ENCODE measurements around the gene TGM2. TPM values are rescaled to one million over a fixed set of nuclear protein-coding genes. Genes with fewer than 3 reads are reported as not detected.

The TGM2 gene
- total RNA-seq, 2 experiments from 2014 or later, result 0.06 to 0.27 TPM

DNA sequence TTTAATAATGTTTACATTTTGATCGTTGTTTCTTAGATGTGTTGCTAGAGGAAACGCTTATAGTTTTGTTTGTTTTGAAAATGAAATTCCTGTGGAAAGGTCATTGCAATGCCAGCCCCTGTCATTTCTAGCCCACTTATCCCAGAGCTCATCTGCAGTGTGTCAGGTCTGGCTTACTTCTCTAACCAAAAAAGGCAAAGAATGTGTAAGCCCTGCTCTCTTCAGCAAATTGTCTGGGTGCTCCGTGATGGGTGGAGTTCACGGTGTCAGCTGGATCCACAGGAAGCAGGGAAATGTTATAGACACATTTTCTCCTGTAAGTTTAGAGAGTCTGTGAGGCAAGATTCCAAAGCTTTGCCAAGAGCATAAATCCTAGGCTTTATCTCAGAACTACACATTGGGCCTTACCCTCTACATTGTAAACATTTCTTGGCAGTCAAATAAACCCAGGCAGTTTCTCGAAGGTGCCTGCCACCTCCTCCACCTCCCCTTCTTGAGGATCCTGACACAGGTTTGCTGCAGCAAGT is 80.6 kb downstream of the TGM2 start:
- POLR2A ChIA-PET, result no interaction called here
- no peak overlapping the region for H3K27ac Mint-ChIP-seq
- peaks cover 20% of the 10 kb centered on the region for H3K4me1 Mint-ChIP-seq (ENCODE audit: low read depth)
- no peaks in the 10 kb centered on the region for H3K27me3 ChIP-seq (ENCODE audit: control insufficient read depth in 1 of 2, insufficient read depth in 2 of 2, low read length in 2 of 2)
- no peak overlapping the region for H3K4me3 Mint-ChIP-seq
- peaks cover 62% of the 10 kb centered on the region for H3K36me3 ChIP-seq (ENCODE audit: insufficient read depth, low read length)
- CTCF ChIA-PET, result interaction anchor here (2.0 kb wide), 1 partner anchor 11 kb away, joined by 7 read pairs; no protein-coding TSS in a partner anchor
- no peaks in the 10 kb centered on the region for H3K27me3 Mint-ChIP-seq
- DNase-seq (no peak), ATAC-seq (ENCODE audit: poor library complexity) (no peak)
- no peaks in the 10 kb centered on the region for H3K9me3 Mint-ChIP-seq
- no peaks in the 10 kb centered on the region for H3K4me1 ChIP-seq (ENCODE audit: insufficient read depth, low read length)
- H3K4me3 ChIP-seq (ENCODE audit: low read length), result no peak overlapping the region
- TF ChIP-seq, protein P1, sequence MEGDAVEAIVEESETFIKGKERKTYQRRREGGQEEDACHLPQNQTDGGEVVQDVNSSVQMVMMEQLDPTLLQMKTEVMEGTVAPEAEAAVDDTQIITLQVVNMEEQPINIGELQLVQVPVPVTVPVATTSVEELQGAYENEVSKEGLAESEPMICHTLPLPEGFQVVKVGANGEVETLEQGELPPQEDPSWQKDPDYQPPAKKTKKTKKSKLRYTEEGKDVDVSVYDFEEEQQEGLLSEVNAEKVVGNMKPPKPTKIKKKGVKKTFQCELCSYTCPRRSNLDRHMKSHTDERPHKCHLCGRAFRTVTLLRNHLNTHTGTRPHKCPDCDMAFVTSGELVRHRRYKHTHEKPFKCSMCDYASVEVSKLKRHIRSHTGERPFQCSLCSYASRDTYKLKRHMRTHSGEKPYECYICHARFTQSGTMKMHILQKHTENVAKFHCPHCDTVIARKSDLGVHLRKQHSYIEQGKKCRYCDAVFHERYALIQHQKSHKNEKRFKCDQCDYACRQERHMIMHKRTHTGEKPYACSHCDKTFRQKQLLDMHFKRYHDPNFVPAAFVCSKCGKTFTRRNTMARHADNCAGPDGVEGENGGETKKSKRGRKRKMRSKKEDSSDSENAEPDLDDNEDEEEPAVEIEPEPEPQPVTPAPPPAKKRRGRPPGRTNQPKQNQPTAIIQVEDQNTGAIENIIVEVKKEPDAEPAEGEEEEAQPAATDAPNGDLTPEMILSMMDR (IDR thresholded peaks at IDR 0.05), result no peak
- no peak overlapping the region for H3K27ac ChIP-seq (ENCODE audit: low read depth in 1 of 2, low read length in 2 of 2)
- H3K9me3 ChIP-seq (ENCODE audit: control insufficient read depth in 1 of 2, insufficient read depth in 1 of 2, low read length in 2 of 2), result no peaks in the 10 kb centered on the region
- peaks cover 97% of the 10 kb centered on the region for H3K36me3 Mint-ChIP-seq (ENCODE audit: low read depth)
- intact Hi-C loops (cut with DNase I, micrococcal nuclease), result no loop called here

DNA sequence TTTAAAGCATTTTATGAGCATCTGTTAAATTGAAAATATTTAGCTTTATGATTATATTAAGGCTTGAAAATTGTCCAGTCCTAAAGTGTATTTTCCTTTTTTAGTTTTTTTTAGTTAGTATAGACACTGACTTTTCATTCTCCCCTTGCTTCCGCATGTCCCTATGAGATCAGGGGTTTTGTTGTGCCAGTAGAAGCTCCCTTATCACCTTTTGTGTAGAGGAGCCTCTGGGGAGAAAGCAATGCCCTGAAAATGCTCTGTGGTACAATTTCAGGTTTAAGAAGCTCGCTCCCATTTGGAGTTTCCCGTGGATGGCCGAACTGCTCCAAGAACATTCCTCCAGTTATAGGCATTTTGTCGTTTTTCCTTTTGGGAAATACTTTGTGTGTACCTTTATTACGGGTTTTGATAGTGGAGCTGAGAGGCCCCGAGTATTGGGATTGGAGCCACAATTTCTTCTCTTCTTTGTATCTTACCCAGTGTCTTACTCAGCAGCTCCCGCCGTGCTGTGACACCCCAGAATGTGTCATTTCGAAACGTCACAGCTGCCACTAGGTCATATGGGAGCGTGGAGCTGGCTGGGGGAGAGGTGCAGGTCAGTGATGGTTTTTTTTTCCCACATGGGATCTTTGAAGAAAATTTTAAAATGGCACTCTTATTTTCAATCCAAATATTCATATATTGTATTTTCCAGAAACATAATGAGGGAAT is 81.6 kb downstream of the TGM2 start:
- Histone ChIP-seq H3K27ac (ENCODE audit: low read depth in 1 of 2, low read length in 2 of 2) (no peak overlapping the region), H3K36me3 (ENCODE audit: insufficient read depth, low read length) (peaks cover 67% of the 10 kb centered on the region), H3K9me3 (ENCODE audit: control insufficient read depth in 1 of 2, insufficient read depth in 1 of 2, low read length in 2 of 2) (no peaks in the 10 kb centered on the region), H3K4me3 (ENCODE audit: low read length) (no peak overlapping the region), H3K4me1 (ENCODE audit: insufficient read depth, low read length) (no peaks in the 10 kb centered on the region), H3K27me3 (ENCODE audit: control insufficient read depth in 1 of 2, insufficient read depth in 2 of 2, low read length in 2 of 2) (no peaks in the 10 kb centered on the region)
- CTCF ChIA-PET, result interaction anchor here (1.7 kb wide), 1 partner anchor 10 kb away, joined by 6 read pairs; no protein-coding TSS in a partner anchor
- H3K4me1 Mint-ChIP-seq (ENCODE audit: low read depth), result peaks cover 20% of the 10 kb centered on the region
- DNase-seq (no peak), ATAC-seq (ENCODE audit: poor library complexity) (no peak)
- no peaks in the 10 kb centered on the region for H3K9me3 Mint-ChIP-seq
- TF ChIP-seq, protein P1 (IDR thresholded peaks at IDR 0.05), result no peak
- intact Hi-C loops (cut with DNase I, micrococcal nuclease), result no loop called here
- H3K27ac Mint-ChIP-seq, result no peak overlapping the region
- H3K4me3 Mint-ChIP-seq, result no peak overlapping the region
- H3K36me3 Mint-ChIP-seq (ENCODE audit: low read depth), result peaks cover 97% of the 10 kb centered on the region
- H3K27me3 Mint-ChIP-seq, result no peaks in the 10 kb centered on the region
- POLR2A ChIA-PET, result no interaction called here

DNA sequence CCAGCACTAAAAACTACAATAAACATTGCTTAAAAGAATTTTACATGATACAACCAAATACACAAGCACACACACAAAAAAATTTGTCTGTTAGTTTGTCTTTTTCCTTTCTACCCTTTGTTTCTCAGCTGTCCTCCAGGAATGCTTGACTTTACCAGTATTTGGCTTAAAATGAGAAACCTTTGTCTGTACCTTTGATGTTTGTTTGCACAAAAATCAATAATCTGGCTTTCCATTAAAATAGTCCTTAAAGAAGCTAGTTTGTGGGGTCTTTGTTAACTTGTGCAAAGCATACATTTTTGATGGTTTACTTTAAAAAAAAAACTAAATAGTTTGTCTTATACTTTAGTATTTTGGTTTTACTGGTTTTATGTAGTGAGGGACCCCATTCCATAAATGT is 82.2 kb downstream of the TGM2 start:
- ATAC-seq (ENCODE audit: poor library complexity), result no peak
- Histone ChIP-seq H3K4me3 (ENCODE audit: low read length) (no peak overlapping the region), H3K27me3 (ENCODE audit: control insufficient read depth in 1 of 2, insufficient read depth in 2 of 2, low read length in 2 of 2) (no peaks in the 10 kb centered on the region), H3K9me3 (ENCODE audit: control insufficient read depth in 1 of 2, insufficient read depth in 1 of 2, low read length in 2 of 2) (no peaks in the 10 kb centered on the region), H3K4me1 (ENCODE audit: insufficient read depth, low read length) (no peaks in the 10 kb centered on the region), H3K36me3 (ENCODE audit: insufficient read depth, low read length) (peaks cover 66% of the 10 kb centered on the region), H3K27ac (ENCODE audit: low read depth in 1 of 2, low read length in 2 of 2) (no peak overlapping the region)
- TF ChIP-seq, protein P1 (IDR thresholded peaks at IDR 0.05), result no peak
- Mint-ChIP-seq H3K27ac (no peak overlapping the region), H3K4me3 (no peak overlapping the region), H3K27me3 (no peaks in the 10 kb centered on the region), H3K9me3 (no peaks in the 10 kb centered on the region), H3K36me3 (ENCODE audit: low read depth) (peaks cover 97% of the 10 kb centered on the region), H3K4me1 (ENCODE audit: low read depth) (peaks cover 20% of the 10 kb centered on the region)
- CTCF ChIA-PET, result interaction anchor here (1.7 kb wide), 1 partner anchor 10 kb away, joined by 6 read pairs; no protein-coding TSS in a partner anchor
- intact Hi-C loops (cut with DNase I, micrococcal nuclease), result no loop called here
- POLR2A ChIA-PET, result no interaction called here
- DNase-seq, result no peak

All from CD4-positive, alpha-beta T cell (primary cell).